Renal cortical epithelial cell (primary cell): ENCODE measurements around the gene EHD4. TPM values are rescaled to one million over a fixed set of nuclear protein-coding genes. Genes with fewer than 3 reads are reported as not detected.

Experiments
- DNase-seq: peaks from one replicate; pipeline ENCODE4 v3.0.0-alpha.2; 2011; ENCODE audit warnings: low read depth
- total RNA-seq: library from RNA; depleted of rRNA; stranded (reverse); fragments of >200 nt; gene quantifications from 2 replicates; pipeline ENCODE4 v1.2.3, GENCODE V29; 2014

Gene EHD4
- total RNA-seq = 55.9 and 57.1 TPM in 2 replicates

DNA sequence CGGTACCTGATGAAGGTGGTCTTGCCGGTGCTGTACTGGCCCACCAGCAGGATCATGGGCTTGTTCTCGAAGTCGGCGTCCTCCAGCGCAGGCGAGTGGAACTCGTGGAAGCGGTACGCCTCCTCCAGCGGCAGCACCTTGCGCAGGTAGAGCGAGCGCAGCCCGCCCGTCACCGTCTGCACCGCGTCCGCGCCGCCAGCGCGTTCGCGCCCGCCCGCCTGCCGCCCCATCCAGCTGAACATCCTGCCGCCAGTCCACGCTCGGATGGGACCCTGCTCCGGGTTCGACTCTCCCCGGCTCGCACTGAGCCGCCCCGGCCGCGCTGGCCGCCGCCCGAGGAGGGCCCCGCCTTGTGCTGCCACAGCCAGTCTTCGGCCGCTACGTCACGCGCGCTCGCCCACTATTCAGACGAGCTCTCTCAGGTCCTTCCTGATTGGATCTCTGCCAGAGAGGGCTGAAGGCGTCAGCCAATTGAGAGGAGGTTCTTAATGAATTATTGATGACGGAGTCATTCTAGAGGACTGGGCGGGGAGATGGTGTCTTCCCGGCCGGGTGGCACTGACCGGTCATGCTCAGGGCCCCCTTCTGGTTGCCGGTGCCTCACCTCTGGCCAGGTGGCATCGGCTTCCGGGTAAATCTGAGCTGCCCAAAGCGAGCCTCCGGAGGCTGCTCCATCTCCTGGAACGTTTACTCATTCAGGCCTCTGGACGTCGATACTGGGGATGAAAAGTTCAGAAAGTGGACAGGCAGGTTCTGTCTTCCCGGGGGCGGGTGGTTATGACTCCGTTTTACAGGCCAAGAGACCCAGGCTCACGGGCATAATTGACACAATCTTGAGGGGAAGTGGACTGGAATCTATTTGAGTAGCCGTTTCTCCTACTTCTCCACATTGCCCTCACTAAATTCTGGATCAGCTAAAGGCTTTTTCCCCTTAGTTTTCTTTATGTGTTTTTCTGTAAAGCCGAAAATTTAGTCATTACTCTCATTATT is at the start of gene EHD4:
Gene EHD4, minus strand, starts transcription at position 305 of the 990 bp plus-strand sequence. Its CDS starts 63 bp downstream, at position 242.
- DNase-seq = peak; percentile 98

DNA sequence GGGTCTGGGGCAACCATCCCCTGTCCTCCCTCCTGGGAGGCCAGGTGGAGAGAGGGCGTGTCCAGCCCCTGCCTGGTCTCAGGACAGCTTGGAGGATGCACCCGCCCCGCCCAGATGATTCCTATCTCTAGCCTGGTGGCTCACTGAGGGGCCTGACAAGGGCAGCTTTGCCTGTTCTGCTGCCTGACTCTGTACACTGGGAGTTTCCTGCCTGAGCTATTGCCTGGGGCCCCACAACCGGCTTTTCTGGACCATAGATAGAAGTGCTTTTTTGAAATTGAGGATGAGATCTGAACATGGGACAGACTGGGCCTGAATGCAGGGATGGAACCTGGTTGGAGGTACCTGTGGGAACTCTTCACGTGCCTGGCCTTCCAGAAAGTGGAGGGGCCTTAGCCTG is 49.2 kb upstream of the EHD4 start:
- DNase-seq = no peak

DNA sequence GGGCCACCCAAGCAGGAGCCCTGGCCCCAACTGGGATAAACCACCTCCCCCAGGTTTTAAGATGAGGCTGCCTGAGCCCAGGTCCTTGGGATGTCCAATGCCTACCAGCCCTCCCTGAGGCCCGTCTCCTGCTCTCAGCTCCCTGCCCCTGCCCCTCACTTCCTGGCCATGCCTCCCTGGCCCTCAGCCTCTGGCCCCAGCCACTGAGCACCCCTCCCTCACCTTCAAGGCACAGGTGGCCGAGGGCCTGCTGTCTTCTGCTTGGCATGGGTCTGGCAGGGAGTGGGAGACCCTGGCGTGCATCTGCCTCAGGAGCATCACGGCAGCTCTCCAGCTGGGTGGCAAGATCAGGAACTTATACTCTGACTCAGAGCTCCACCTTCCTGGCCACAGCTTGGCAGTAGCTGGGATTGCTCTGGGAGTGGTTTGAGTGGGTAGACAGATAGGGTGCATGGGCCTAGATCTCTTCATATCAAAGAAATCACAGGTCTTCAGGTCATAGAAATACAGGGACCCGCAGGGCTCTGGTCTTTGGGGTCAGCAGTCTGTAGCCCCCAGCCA is 48.4 kb upstream of the EHD4 start, which contains the start of gene PLA2G4E:
Gene PLA2G4E, minus strand, starts transcription at position 330 of the 561 bp plus-strand sequence. Its CDS starts 12 bp downstream, at position 318.
- no peak for DNase-seq

DNA sequence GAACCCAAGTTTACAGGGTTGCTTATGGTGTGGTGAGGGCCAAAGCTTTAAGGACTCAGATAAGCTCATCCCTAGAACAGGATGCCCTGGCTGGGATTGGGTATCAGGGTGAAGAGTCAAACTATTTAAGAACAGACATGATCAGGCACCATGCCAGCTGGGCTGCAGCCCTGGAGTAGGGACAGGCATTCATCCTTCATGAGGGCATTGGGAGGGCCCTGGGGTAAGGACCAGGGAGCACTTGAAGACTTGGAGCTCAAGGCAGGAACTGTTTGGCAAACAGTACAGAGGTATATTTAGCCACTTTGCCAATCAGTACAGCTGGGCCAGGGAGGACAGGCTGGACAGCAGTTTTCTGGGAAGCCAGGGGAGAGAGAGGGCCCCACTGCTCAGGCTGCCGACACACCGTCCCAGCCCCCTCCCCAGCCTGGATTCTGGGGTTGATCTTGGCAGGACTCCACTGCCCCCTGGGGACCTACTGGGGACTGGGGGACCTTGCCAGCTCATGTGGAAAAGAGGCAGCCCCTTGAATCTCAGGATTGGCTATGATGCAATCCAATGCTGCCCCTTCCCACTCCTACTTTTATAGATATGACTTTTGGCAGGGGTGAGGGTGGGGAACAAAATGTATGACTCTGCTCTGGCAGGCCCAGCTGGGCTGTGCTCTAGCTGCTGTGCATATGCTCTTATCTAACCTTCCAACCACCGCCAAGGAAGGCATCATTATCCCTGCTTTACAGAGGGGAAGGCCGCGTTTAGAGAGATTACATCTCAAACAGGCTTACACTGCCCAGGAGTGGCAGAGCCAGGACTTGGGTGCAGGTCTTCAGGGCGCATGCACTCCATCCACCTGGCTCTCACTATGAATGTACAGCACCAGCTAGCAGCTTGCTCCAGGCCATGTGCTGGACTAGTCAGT is 46.2 kb upstream of the EHD4 start:
- no peak for DNase-seq

DNA sequence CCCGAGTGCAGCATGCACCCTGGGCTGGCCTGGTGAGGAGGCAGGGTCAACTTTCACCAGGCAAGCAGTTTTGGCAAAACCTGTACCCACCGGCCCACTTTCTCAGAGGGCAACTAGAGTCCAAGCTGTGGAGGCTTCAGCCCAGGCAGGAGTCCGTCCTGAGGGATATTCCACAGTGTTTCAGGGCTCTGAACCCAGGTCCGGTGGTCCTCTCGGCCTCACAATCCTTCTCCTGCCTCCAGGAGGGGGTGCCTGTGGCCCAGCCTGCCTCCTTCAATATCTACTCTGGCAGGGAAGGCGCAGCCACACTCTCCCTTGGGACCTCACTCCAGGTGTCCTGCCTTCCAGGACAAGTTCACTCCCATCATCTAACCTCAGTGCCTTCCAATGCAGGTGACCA is 44.6 kb upstream of the EHD4 start:
- DNase-seq = no peak

DNA sequence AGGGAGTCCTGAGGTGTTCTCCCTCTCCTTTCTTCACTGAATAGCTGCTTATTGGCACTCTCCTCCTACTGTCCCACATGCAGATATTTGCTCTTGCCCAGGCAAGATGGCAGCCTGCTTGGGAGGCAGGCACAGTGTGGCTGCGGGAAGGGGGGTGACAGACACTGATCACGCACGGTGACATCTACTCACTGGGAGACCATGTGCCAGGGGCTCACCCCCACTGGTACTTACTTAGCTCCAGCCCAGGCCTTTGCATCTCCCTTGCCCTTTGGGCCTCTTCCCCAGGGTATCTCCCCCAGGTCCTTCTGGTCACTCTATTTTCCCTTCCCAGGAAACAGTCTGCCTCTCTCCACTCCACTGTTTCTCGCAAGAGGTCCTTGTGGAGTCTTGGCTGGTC is 42.0 kb upstream of the EHD4 start:
- no peak for DNase-seq

DNA sequence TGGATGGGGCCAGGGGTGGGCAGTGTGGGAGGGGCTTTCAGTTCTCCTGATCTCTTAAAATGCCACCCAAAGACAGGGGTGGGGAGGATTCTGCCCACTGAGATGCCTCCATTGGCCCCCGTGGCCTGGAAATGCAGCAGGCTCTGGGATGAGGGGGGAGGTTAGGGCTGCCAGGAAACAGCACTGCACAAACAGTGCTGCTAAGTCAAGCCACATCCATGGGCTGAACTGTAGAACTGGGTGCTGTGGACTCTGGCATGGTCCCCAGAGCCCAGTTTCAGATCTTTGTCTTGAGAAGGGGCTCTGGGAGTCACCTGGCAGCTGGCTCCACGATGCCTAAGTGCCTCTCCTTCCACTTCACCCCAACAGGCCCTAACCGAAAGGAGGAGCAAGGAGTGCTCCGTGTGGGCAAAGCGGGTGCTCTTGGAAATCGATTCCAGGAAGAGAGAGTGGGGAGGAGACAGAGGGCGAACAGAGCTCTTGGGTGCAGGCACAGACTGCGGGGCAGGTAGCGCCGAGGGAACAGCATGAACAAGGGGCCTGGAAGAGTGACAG is 40.6 kb upstream of the EHD4 start:
- DNase-seq = no peak

DNA sequence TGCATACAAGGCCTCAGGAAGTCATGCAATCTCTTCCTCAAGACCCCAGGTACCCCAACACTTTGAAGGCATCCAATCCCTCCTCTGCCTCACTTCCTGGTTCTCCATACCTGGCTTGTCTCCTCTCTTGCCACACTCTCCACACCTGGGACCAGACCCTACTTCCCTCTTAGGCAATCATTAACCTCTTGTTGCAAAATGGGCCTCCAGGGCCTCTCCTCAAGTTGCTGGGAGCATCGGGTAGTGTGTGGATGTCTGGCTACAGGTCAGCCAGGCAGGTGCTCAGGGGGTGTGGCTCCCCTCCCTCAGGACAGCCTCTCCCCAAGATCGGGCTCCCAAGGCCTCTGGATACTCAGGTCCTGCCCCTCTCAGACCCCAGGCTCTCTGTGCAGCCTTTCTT is 39.9 kb upstream of the EHD4 start:
- DNase-seq = peak; percentile 36

DNA sequence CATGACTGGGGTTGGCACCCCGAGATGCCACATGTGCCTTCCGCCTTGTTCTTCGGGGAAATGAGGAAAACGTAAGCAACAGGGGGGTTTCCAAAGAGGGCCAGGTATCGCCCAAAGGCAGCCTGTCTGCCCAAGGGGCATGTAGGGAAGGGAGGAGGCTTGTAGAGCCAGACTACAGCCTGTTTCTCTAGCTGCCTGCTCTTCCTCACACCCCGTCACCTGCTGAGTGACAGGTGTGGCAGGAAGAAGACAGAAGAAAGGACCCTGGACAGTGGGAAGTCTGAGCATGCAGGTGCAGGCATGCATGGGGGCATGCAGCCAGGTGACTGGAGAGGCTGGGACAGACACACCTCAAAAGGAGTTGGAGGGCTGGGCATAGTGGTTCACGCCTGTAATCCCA is 38.7 kb upstream of the EHD4 start:
- no peak for DNase-seq

DNA sequence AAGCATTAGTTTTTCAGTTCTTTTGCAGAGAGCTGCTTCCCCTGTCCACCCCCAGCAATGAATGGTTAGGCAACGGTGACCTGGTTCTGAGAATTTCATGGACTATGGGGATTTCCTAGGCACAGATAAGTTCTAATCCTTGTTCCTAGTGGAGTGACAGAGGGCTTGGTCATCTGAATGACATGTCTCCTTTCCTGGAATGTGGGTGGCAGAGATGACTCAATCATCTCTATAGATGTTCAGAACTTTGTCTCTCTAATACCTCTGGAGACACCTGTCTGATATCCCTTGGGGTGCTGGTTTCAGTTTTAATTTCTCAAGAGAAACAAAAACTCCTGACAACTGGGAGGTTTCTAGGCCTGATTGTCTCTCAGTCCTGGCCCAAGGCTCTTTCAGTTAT is 38.1 kb upstream of the EHD4 start:
- DNase-seq = peak; percentile 33

DNA sequence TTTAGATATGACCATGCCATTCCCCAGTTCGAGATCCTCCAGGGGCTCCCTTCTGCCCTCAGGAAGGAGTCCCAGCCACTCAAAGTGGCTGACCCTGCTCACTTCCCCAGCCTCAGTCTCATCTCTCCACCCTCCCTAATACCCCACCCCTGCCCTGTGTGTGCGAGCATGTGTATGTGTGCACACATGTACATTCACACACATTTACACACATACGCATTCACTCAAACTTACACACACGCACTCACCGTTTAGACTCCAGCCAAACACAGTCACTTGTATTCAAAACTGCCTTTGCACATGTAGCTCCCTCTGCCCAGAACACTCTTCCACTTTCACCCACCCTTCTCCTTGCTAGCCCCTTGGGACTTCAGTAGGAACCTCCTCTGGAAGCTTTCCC is 37.1 kb upstream of the EHD4 start:
- DNase-seq = no peak

DNA sequence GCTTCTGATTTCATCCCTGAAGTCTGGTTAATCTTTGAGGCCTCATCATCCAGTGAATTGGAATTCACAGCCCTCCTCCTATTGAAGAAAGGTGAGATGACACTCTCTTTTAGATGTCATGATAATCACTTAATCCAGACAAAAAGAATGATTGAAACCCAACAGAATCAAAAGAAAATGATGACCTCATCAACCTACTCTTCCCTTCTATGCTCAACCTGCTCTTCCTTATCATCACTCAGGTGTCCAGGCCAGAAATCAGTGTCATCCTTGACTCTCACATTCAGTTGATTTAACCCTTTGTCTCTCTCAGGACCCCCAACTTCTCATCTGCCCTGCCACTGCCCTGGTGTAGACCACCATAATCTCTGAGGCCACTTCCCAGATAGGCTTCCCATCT is 36.7 kb upstream of the EHD4 start:
- no peak for DNase-seq

DNA sequence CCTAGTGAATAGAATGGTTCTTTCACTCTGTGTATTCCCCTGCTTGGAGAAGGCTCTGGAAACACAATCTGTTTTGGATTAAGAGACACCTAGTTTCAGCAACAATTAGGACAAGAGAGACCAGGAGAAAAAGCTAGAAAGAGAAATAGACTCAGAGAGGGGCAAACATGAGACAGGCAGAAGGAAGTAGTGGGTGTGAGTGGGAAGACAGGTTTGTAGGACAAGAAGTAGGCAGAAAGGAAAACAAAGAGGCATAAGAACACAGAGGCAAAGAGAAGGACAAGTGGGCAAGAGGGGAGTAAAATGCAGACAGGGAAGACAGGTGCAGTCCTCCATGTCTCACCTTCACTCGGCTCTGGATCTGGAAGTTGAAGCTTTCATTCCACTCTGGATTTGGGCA is 35.0 kb upstream of the EHD4 start:
- no peak for DNase-seq

DNA sequence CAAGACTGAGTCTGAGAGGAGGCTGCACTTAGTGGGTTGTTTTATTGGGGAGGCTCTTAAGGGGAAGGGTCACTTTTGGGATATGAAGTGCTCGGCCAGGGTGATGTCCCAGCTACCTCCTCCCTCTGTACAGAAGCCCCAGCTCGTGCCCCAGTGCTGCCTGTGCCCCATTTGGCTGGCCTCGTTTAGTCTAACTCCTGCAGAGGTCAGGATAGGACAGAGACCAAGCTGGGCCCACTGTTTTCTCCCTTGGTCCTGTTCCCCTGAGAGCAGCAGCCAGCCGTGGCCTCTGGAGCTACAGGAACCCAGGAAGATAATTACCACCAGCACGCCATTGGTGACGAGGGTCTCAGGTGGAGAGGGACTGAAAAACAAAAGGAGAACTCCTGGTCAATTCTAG is 30.0 kb upstream of the EHD4 start:
- no peak for DNase-seq

DNA sequence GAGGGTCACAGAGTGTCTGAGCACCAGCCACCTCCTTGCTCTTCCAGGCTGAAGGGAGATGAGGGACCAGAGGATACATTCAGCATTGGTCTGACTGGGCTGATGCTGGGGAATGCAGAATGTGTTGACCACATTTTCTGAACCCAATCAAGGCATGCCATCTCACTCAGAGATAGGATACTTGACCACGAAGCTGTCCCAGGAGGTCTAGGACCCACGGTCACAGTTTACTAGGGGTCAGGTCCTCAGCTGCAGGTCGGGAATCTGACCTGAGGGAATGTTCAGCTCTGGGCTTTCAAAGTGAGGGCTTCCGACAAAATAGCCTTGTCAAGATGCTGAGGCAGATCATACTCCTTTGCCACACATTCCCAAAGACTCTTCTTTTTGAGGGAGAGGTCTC is 28.9 kb upstream of the EHD4 start:
- DNase-seq = no peak

DNA sequence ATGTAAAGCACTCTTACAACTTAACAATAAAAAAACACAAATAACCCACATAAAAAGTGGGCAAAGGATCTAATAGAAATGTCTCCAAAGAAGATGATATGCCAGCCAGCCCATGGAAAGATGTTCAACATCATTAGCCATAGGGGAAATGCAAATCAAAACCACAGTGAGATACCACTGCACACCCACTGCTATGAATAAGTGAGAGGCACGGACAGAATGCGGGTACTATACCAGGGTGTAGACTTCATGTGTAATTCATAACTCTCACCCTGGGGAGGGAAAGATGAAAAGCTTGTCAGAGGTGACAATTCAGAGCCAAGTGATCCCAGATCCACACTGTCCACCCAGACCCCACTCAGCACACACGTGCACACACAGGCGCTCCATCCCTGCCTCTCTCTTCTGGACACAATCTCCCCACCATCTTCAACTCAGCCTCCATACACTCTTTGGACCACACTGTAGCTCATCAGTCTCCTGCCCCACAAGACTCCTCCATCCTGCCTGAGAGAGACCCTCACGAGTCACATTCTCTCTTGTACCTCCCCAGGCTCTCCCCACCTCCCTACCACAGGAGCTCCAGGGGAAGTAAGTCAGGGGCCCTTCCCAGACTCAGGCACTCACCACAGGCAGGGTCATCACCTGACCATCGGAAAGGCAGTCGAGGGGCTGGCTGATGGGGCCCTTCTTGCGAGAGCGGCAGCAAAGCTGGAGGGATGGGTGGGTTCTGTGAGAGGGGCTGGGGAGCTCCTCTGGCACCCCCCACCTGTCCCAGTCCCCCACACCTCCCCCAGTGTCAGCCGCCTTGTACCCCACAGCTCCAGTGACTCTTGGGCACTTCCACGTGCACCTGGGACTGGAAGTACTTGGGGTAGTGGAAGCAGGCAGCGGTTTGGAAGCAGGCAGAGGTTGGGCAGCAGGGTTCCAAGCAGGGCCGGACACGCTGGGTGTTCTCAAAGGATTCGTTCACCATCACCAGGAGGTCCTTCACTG is 27.2 kb upstream of the EHD4 start:
- DNase-seq = no peak

DNA sequence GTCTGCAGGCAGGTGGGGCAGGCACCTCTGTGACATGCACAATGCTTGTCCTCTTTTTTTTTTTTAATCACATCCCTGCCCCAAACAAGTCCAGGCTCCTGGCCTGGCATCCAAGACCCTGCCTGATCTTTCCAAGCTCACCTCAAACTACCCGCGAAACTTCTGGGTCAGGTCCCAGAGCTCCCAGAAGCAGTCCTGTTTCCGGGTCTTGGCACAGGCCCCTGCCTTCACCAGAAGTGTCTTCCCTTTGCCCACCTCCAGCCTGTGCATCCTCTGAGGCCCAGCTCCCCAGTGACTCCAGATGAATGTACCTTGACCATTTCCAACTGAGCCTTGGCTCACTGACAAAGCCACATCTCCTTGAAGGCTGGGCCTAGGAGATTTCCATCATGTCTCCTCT is 25.5 kb upstream of the EHD4 start:
- no peak for DNase-seq

DNA sequence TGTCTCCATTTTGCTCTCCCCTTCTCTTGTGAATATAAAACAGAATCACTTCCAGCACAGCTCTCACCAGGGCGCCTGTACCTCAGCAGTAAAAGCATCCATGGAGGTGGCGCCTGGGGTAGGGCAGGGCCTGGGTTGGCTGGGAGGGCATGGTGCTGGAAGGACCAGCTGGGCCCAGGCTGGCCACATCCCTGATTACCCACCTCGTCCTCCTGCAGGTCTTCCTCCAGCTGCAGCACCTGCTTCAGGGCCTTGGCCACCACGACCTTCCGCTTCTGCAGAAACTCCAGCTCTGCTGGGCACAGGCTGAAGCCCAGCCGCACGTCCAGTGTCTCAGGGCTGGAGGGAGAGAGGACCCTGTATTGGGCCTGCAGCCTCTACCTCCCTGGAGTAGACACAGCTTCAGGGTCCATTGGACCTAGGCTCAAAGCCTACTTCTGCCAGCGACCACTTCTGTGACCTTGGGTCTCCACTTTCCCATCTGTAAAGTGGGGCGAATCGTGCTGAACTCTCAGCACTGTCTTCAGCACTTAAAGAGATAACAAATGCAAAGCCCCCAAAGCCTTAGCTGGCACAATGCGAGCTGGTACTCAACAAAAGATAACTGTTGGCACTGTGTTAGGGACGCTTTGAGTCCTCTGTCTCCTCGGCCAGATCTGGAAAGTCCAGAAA is 24.7 kb upstream of the EHD4 start:
- DNase-seq = no peak

DNA sequence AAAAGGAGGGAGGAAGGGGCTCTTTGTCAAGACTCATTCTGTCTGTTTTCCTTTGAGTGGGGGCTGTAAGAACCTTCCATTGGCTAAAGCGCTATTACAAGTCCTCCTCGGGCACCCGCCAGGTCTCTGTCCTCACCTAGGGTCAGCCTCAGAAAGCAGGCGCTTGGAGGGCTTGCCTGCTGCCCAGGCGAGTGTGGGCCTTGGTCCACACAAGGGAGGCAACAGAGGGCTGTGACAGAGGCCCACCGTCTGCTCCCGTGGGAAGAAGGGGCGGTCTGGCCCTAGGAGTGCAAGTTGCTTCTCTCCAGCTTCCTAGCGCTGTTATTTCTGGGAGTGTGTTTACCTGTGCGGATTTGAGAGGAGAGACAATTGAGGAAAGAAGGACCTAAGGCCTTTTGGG is 24.0 kb upstream of the EHD4 start:
- DNase-seq = no peak

DNA sequence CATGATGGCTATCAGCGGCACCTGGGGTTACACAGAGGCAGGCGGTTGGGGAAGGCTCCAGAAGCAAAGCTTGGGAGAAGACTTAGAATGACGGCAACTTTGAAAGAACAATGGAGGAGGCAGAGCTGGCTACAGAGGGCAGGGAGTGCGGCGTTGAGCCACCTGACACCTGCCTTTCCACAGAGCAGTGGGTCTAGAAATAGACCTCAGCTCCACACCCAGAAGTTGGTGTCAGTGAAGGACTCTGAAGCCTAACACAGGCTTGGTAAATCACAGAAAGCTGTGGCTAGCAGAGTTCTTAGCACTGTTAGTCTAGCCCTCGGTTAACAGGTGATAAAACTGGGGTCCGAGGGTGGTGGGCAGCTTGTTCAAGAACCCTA is 23.1 kb upstream of the EHD4 start:
- DNase-seq = no peak
